Suprapubic skin (tissue), 4 donors: ENCODE results near the gene OR2AT4. TPM values are rescaled to one million over a fixed set of nuclear protein-coding genes. Genes with fewer than 3 reads are reported as not detected.

Experiments used
- DNase-seq, 2 donors: peaks; one replicate each; pipeline ENCODE4 v3.0.0-alpha.2; 2019; ENCODE audit warnings: low spot score in 2 of 2
- H3K27ac ChIP-seq: fragments of 200-600 bp; sonication (generic); one replicate; pipeline ENCODE4 v1.5.1; 2019
- H3K27me3 ChIP-seq: fragments of 200-600 bp; sonication (generic); one replicate; pipeline ENCODE4 v1.5.1; 2019
- H3K36me3 ChIP-seq: fragments of 200-600 bp; sonication (generic); one replicate; pipeline ENCODE4 v1.5.1; 2019
- H3K4me1 ChIP-seq: fragments of 200-600 bp; sonication (generic); one replicate; pipeline ENCODE4 v1.5.1; 2019
- H3K4me3 ChIP-seq: fragments of 200-600 bp; sonication (generic); one replicate; pipeline ENCODE4 v1.5.1; 2019; ENCODE audit warnings: mild to moderate bottlenecking
- H3K9me3 ChIP-seq: fragments of 200-600 bp; sonication (generic); one replicate; pipeline ENCODE4 v1.5.1; 2019
- EP300 ChIP-seq: sonication (generic); formaldehyde crosslinking; IDR thresholded peaks from one replicate; pipeline ENCODE4 v1.6.1; 2017; ENCODE audit warnings: antibody characterized with exemption
- POLR2A ChIP-seq, 2 donors: fragments of 450-650 bp; IDR thresholded peaks; one replicate each; pipeline ENCODE4 v1.6.1; 2017; ENCODE audit warnings: antibody characterized with exemption in 2 of 2, mild to moderate bottlenecking in 2 of 2, moderate library complexity in 2 of 2
- POLR2AphosphoS5 ChIP-seq, 3 donors: sonication (generic); formaldehyde crosslinking; IDR thresholded peaks; one replicate each; pipeline ENCODE4 v1.6.1; 2017; ENCODE audit warnings: antibody characterized with exemption in 3 of 3
- WGBS: methylation state at CpG from one replicate; pipeline ENCODE4 v1.1.5; 2018; 5-methylcytosine and 5-hydroxymethylcytosine counted together
- total RNA-seq, 4 donors: library from RNA; depleted of rRNA; stranded (reverse); fragments of >200 nt; gene quantifications; one replicate each; pipeline ENCODE4 v1.1.0, GENCODE V29; 2016
- TF ChIP-seq, protein P1 (sequence below), 2 donors: fragments of 200-600 bp in 1 of 2; fragments of 450-650 bp in 1 of 2; sonication (generic) in 1 of 2; IDR thresholded peaks; one replicate each; pipeline ENCODE4 v1.5.1; 2016 to 2019; ENCODE audit warnings: antibody characterized with exemption in 2 of 2, mild to moderate bottlenecking in 1 of 2, moderate library complexity in 1 of 2

Gene OR2AT4
- total RNA-seq, 4 donors from 2014 or later, result not detected

DNA sequence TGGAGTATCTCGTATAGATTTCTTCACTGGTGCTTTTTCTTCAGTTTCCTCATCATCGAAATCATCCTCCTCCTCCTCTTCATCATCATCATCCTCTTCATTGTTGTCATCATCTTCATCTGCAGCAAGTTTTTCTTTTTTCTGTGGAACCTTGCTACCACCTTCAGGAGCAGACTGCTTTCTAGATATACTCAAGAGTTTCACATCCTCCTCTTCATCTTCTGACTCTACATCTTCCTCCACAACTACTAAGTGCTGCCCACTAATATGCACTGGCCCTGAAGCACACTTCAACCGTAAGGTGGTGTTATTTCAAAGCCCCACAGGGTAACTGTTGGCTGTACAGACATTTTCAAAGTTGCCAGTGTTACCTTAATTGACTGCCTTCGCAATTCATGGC is 17.1 kb downstream of the OR2AT4 start:
- no peak overlapping the region for H3K4me3 ChIP-seq
- no peak for DNase-seq
- H3K27me3 ChIP-seq, result peaks cover 9% of the 10 kb centered on the region
- H3K4me1 ChIP-seq, result no peaks in the 10 kb centered on the region
- H3K27ac ChIP-seq, result no peak overlapping the region
- TF ChIP-seq, protein P1, sequence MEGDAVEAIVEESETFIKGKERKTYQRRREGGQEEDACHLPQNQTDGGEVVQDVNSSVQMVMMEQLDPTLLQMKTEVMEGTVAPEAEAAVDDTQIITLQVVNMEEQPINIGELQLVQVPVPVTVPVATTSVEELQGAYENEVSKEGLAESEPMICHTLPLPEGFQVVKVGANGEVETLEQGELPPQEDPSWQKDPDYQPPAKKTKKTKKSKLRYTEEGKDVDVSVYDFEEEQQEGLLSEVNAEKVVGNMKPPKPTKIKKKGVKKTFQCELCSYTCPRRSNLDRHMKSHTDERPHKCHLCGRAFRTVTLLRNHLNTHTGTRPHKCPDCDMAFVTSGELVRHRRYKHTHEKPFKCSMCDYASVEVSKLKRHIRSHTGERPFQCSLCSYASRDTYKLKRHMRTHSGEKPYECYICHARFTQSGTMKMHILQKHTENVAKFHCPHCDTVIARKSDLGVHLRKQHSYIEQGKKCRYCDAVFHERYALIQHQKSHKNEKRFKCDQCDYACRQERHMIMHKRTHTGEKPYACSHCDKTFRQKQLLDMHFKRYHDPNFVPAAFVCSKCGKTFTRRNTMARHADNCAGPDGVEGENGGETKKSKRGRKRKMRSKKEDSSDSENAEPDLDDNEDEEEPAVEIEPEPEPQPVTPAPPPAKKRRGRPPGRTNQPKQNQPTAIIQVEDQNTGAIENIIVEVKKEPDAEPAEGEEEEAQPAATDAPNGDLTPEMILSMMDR (IDR thresholded peaks at IDR 0.05), result no peak
- no peak for TF ChIP-seq EP300
- TF ChIP-seq POLR2A (IDR thresholded peaks at IDR 0.05), result no peak
- TF ChIP-seq POLR2AphosphoS5 (IDR thresholded peaks at IDR 0.05), result no peak
- WGBS, result 76% methylated on average over 4 of the region's 4 CpGs
- H3K36me3 ChIP-seq, result no peaks in the 10 kb centered on the region
- no peaks in the 10 kb centered on the region for H3K9me3 ChIP-seq

DNA sequence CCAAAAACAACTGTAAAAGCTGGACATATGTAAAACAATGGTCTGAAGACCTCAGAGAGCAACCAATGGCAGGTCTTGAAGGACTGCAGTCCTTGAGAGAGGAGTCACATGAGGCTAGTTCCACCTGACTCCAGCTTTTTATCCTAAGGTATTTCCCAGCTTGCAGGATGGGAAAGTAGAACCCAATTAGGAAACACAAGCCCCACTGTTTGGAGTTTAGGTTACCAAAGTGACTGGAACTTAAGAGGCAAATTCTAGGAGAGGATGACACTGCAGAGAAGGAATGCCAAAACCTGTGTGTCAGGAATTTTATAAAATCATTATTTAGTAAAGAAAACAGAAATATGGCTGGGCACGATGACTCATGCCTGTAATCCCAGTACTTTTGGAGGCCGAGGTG is 18.4 kb downstream of the OR2AT4 start:
- TF ChIP-seq POLR2A (IDR thresholded peaks at IDR 0.05), result no peak
- TF ChIP-seq POLR2AphosphoS5 (IDR thresholded peaks at IDR 0.05), result no peak
- no peak for TF ChIP-seq EP300
- TF ChIP-seq, protein P1 (IDR thresholded peaks at IDR 0.05), result no peak
- 59% methylated on average over 2 of the region's 2 CpGs for WGBS
- H3K4me3 ChIP-seq, result no peak overlapping the region

DNA sequence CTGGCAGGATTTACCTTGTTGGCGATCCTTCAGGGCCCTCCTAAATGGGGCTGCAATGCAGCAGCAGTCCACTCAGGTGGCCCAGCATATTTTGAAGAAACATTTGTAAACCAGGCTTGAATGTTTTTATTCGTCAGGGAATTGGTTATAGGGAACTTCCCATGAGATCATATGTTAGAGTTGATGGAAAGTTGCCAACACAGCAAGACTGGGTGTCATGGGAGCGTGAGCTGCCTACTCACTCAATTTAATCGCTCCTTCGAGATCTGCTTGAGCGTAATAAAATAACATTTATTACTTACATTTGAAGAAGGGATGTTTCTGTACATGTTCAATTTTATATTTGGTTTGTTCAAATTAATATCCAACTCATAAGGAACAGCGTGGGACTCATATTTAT is 19.4 kb downstream of the OR2AT4 start:
- Histone ChIP-seq H3K27me3 (no peaks in the 10 kb centered on the region), H3K27ac (no peak overlapping the region), H3K4me1 (no peaks in the 10 kb centered on the region), H3K4me3 (no peak overlapping the region), H3K36me3 (no peaks in the 10 kb centered on the region), H3K9me3 (no peaks in the 10 kb centered on the region)
- no peak for DNase-seq
- WGBS, result 34% methylated on average over 7 of the region's 7 CpGs
- no peak for TF ChIP-seq EP300
- TF ChIP-seq POLR2A (IDR thresholded peaks at IDR 0.05), result no peak
- no peak for TF ChIP-seq POLR2AphosphoS5 (IDR thresholded peaks at IDR 0.05)
- TF ChIP-seq, protein P1 (IDR thresholded peaks at IDR 0.05), result no peak

More for the DNA sequence above, 18.4 kb downstream of the OR2AT4 start:
- no peaks in the 10 kb centered on the region for H3K4me1 ChIP-seq
- peaks cover 5% of the 10 kb centered on the region for H3K27me3 ChIP-seq
- H3K9me3 ChIP-seq, result no peaks in the 10 kb centered on the region
- no peak overlapping the region for H3K27ac ChIP-seq
- H3K36me3 ChIP-seq, result no peaks in the 10 kb centered on the region
- DNase-seq, result no peak

DNA sequence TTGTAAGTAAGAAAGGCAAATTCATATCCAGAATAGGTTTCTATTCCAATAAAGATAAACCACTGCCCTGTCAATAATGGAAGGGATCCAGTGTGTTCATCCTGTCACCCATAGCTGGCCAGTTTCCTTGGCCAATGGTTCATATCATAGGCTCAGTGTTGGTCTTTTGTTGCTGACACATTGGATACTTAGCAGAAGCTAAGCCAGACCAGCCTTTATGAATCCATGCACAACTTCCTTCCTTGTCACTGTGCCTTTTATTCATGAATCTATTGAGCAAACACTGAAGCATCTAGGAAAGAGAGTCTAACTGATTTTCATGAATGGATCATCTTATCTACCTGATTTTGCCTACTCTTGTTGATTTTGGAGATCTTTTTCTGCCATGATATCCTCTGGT is 20.0 kb downstream of the OR2AT4 start:
- Histone ChIP-seq H3K4me1 (no peaks in the 10 kb centered on the region), H3K9me3 (no peaks in the 10 kb centered on the region), H3K4me3 (no peak overlapping the region), H3K36me3 (no peaks in the 10 kb centered on the region), H3K27ac (no peak overlapping the region), H3K27me3 (peaks cover 1% of the 10 kb centered on the region)
- no peak for DNase-seq
- TF ChIP-seq, protein P1 (IDR thresholded peaks at IDR 0.05), result no peak
- TF ChIP-seq EP300 (no peak), POLR2A (IDR thresholded peaks at IDR 0.05) (no peak), POLR2AphosphoS5 (IDR thresholded peaks at IDR 0.05) (no peak)

DNA sequence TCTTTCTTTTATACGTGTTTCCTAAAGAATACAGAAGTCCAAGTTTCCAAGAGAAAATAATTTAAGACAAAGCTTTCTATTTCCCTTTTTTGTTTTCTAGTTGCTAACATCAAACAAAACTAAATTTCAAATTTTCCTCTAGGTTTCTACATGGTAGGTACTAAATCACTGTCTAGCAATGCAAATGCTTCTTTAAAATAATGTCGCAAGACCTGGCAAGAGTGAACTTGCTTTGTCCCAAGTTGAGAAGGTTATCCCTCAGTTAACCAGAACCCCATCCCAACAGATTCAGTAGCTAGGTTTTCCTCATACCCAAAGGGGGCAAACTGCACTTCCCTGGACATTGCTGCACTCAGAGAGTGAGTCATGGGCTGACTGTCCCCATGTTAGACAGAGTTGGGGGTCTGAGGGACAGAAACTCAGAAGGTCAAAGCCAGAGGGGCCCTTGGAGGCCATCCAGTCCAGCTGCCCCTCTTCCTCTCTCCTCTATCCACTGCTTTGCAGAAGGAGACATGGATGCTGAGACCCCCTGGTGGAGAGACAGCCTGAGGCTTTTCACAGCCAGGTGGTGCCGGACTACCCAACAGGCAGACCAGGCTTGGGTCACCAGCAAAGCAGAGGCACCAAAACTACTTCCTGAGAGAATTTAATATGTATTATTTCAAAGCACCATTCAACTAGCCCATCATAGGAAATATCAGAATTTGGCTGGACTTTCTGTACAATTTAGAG is 23.1 kb downstream of the OR2AT4 start:
- no peak overlapping the region for H3K4me3 ChIP-seq
- H3K27me3 ChIP-seq, result peaks cover 9% of the 10 kb centered on the region
- no peak overlapping the region for H3K27ac ChIP-seq
- no peaks in the 10 kb centered on the region for H3K4me1 ChIP-seq
- DNase-seq, result no peak
- TF ChIP-seq, protein P1 (IDR thresholded peaks at IDR 0.05), result no peak
- TF ChIP-seq EP300 (no peak), POLR2A (IDR thresholded peaks at IDR 0.05) (no peak), POLR2AphosphoS5 (IDR thresholded peaks at IDR 0.05) (no peak)
- WGBS, result 59% methylated on average over 3 of the region's 3 CpGs
- H3K9me3 ChIP-seq, result no peaks in the 10 kb centered on the region
- no peaks in the 10 kb centered on the region for H3K36me3 ChIP-seq
